Uterus (tissue), 2 donors: ENCODE data around the gene SMG7.

Experiments
- POLR2A ChIP-seq, 2 donors: fragments of 450-650 bp; IDR thresholded peaks; one replicate each; pipeline ENCODE4 v1.6.1; 2016; ENCODE audit warnings: antibody characterized with exemption in 2 of 2, mild to moderate bottlenecking in 1 of 2, moderate library complexity in 1 of 2
- TF ChIP-seq, protein P1 (sequence below), 4 experiments: fragments of 200-600 bp in 2 of 4; fragments of 450-650 bp in 2 of 4; sonication (generic) in 2 of 4; IDR thresholded peaks; one replicate each; pipeline ENCODE4 v1.5.1; 2016 to 2019; ENCODE audit warnings: antibody characterized with exemption in 4 of 4, mild to moderate bottlenecking in 2 of 4, moderate library complexity in 1 of 4

GRCh38 chr1:183570451-183570850 lies 98.2 kb downstream of the SMG7 start:
- TF ChIP-seq, protein P1, sequence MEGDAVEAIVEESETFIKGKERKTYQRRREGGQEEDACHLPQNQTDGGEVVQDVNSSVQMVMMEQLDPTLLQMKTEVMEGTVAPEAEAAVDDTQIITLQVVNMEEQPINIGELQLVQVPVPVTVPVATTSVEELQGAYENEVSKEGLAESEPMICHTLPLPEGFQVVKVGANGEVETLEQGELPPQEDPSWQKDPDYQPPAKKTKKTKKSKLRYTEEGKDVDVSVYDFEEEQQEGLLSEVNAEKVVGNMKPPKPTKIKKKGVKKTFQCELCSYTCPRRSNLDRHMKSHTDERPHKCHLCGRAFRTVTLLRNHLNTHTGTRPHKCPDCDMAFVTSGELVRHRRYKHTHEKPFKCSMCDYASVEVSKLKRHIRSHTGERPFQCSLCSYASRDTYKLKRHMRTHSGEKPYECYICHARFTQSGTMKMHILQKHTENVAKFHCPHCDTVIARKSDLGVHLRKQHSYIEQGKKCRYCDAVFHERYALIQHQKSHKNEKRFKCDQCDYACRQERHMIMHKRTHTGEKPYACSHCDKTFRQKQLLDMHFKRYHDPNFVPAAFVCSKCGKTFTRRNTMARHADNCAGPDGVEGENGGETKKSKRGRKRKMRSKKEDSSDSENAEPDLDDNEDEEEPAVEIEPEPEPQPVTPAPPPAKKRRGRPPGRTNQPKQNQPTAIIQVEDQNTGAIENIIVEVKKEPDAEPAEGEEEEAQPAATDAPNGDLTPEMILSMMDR (IDR thresholded peaks at IDR 0.05): no peak
- no peak for TF ChIP-seq POLR2A (IDR thresholded peaks at IDR 0.05)
